ENCODE results near the gene PPP1R9B. TPM values are rescaled to one million over a fixed set of nuclear protein-coding genes. Genes with fewer than 3 reads are reported as not detected.
A peak's percentile ranks its signal among the peaks of the same experiment; 100 is the strongest.

The PPP1R9B gene
- total and polyA plus RNA-seq, 2 of the 8 experiments (the other 6 are each of a cell fraction or from before 2014, with no cell fraction given): 5.2 to 13.1 TPM

DNA sequence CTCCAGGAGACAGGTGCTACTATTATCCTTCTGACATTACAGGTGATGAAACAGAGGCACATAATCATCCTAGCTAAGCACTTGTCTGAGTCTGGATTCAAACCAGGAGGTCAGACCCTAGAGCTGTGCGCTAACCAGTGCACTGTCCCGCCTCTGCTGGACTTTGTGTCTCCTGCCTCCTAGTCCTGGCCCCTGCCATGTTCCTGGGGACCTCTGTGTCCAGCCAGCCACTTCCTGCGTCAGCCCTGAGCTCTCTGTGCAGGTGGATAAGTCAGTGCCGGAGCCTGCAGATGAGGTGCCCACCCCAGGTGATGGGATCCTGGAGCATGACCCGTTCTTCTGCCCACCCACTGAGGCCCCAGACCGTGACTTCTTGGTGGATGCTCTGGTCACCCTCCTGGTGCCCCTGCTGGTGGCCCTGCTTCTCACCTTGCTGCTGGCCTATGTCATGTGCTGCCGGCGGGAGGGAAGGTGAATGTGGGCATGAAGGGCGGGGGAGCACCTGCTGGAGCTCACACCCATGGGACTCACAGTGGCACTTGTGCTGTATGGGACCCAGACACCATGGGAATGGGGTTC lies 19.5 kb upstream of the PPP1R9B start:
- H3K79me2 ChIP-seq (ENCODE audit: control insufficient read depth in 1 of 2, insufficient read depth in 2 of 2, low read length in 2 of 2): no peaks in the 10 kb centered on the region
- DNase-seq (ENCODE audit: low read depth in 1 of 2, low spot score in 2 of 2) (no peak), FAIRE-seq (no peak)
- no peak for TF ChIP-seq SAP30 (IDR thresholded peaks at IDR 0.05; ENCODE audit: insufficient read depth, insufficient replicate concordance, low read length)
- no peak for TF ChIP-seq JUND (IDR thresholded peaks at IDR 0.05; ENCODE audit: low read length)
- no peak for TF ChIP-seq USF2 (IDR thresholded peaks at IDR 0.05; ENCODE audit: low read length)
- TF ChIP-seq RXRA (IDR thresholded peaks at IDR 0.05; ENCODE audit: insufficient read depth, low read depth, low read length): no peak
- TF ChIP-seq, protein P1, sequence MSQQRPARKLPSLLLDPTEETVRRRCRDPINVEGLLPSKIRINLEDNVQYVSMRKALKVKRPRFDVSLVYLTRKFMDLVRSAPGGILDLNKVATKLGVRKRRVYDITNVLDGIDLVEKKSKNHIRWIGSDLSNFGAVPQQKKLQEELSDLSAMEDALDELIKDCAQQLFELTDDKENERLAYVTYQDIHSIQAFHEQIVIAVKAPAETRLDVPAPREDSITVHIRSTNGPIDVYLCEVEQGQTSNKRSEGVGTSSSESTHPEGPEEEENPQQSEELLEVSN (IDR thresholded peaks at IDR 0.05): no peak
- no peak for TF ChIP-seq NRF1 (IDR thresholded peaks at IDR 0.05; ENCODE audit: low read depth, low read length)
- TF ChIP-seq CHD1 (IDR thresholded peaks at IDR 0.05; ENCODE audit: low read depth, low read length): no peak
- no peak for TF ChIP-seq SIN3A (conservative IDR thresholded peaks at IDR 0.05 in 1 of 2, IDR thresholded peaks at IDR 0.05 in 1 of 2; ENCODE audit: low read depth in 1 of 2, low read length in 2 of 2)
- TF ChIP-seq ASH2L (IDR thresholded peaks at IDR 0.05; ENCODE audit: low read length): no peak
- TF ChIP-seq GABPA (IDR thresholded peaks at IDR 0.05; ENCODE audit: borderline replicate concordance, insufficient read depth, low read length): no peak
- TF ChIP-seq SP4 (IDR thresholded peaks at IDR 0.05; ENCODE audit: low read length): no peak

More for the DNA sequence above, 19.5 kb upstream of the PPP1R9B start:
- no peaks in the 10 kb centered on the region for H3K36me3 ChIP-seq (ENCODE audit: control insufficient read depth in 2 of 4, insufficient read depth in 4 of 4, low read length in 3 of 4)
- no peak overlapping the region for H2BK12ac ChIP-seq (ENCODE audit: low read depth, low read length)
- no peak overlapping the region for H3K4me2 ChIP-seq (ENCODE audit: insufficient read depth in 1 of 2, low read depth in 2 of 2, low read length in 2 of 2)
- H4K91ac ChIP-seq (replicated peaks; ENCODE audit: insufficient read length, low read length): no peak overlapping the region
- peaks cover 0 to 14% (median 8%) of the 10 kb centered on the region in 4 experiments; a peak in 5 of 7 replicates for H3K4me1 ChIP-seq (replicated peaks in 1 of 4; ENCODE audit: control insufficient read depth in 3 of 4, insufficient read depth in 4 of 4, low read length in 3 of 4)
- CTCF ChIA-PET (ENCODE audit: partially characterized antibody): interaction anchor here (0.6 to 17.0 kb wide), 71 partner anchors 8 to 558 kb away, joined by 3 to 299 read pairs (median 5); partner anchors contain the start of genes COL1A1, PDK2 and TMEM92
- no peak overlapping the region for H2BK20ac ChIP-seq (ENCODE audit: low read length)
- no peak overlapping the region; the same call in 1 of the 2 replicates for H2BK15ac ChIP-seq (ENCODE audit: low read length)
- no peak overlapping the region for H2AFZ ChIP-seq (ENCODE audit: low read length)
- WGBS, 2 experiments (ENCODE audit: extremely low coverage in 1 of 2, insufficient coverage in 1 of 2, insufficient read length in 1 of 2, insufficient replicate concordance in 2 of 2, low coverage in 1 of 2, low lambda C conversion rate in 2 of 2, missing lambda C conversion rate in 1 of 2): 90% methylated on average over 9 of the region's 9 CpGs; no CpG with 5 or more reads in 1 of the 2 experiments
- H3K18ac ChIP-seq (ENCODE audit: extremely low read depth, low read length): no peak overlapping the region
- H3K56ac ChIP-seq (replicated peaks; ENCODE audit: insufficient read length, low read depth, low read length): no peak overlapping the region
- no peak overlapping the region for H3K9ac ChIP-seq (replicated peaks in 1 of 4; ENCODE audit: extremely low read depth in 1 of 4, low read depth in 3 of 4, low read length in 3 of 4)
- no peak overlapping the region for H3K4me3 ChIP-seq (ENCODE audit: extremely low read depth in 1 of 4, insufficient read depth in 2 of 4, low read depth in 3 of 4, low read length in 4 of 4)
- peak overlapping the region; percentile 7 for H3K4ac ChIP-seq (replicated peaks; ENCODE audit: insufficient read length, low read depth, low read length)
- H3K23me2 ChIP-seq (ENCODE audit: low read depth, low read length): peaks cover 4% of the 10 kb centered on the region; the same call in 1 of the 2 replicates
- H3K27me3 ChIP-seq (replicated peaks in 1 of 4; ENCODE audit: control insufficient read depth in 3 of 4, extremely low read depth in 1 of 4, insufficient read depth in 3 of 4, low read length in 3 of 4): no peaks in the 10 kb centered on the region
- no peak overlapping the region for H3K23ac ChIP-seq (ENCODE audit: insufficient read length)
- H2BK120ac ChIP-seq (replicated peaks; ENCODE audit: low read depth, low read length): no peak overlapping the region
- H2AK5ac ChIP-seq (ENCODE audit: low read depth, low read length): no peak overlapping the region
- H3K27ac ChIP-seq (ENCODE audit: low read depth, low read length): no peak overlapping the region
- no peak overlapping the region for H4K8ac ChIP-seq (ENCODE audit: extremely low read depth, insufficient read depth, low read length)
- no peak overlapping the region for H3K14ac ChIP-seq (ENCODE audit: insufficient read length)
- no peak overlapping the region for H2BK5ac ChIP-seq (ENCODE audit: low read depth, low read length)
- POLR2A ChIA-PET (ENCODE audit: partially characterized antibody): interaction anchor here (0.7 to 1.7 kb wide), 5 partner anchors 8 to 227 kb away, joined by 3 to 6 read pairs (median 5); partner anchors contain the start of gene LRRC59
- H4K20me1 ChIP-seq (replicated peaks in 1 of 2; ENCODE audit: control insufficient read depth in 1 of 2, insufficient read depth in 2 of 2, low read length in 2 of 2): no peaks in the 10 kb centered on the region
- no peaks in the 10 kb centered on the region for H3K9me3 ChIP-seq (ENCODE audit: insufficient read depth in 2 of 2, low read depth in 1 of 2, low read length in 1 of 2)
- no peak overlapping the region for H4K5ac ChIP-seq (ENCODE audit: insufficient read length, low read depth, low read length)
- H3K79me1 ChIP-seq (ENCODE audit: low read depth, low read length): no peaks in the 10 kb centered on the region
